ENCODE data around the gene DNAJA1. TPM values are rescaled to one million over a fixed set of nuclear protein-coding genes. Genes with fewer than 3 reads are reported as not detected.

The DNAJA1 gene
- total and polyA plus RNA-seq, 2 donors (not counting 3 experiments of a cell fraction or from before 2014, with no cell fraction given), result 72.9 to 182 TPM

GRCh38 chr9:32978051-32978450 lies 47.0 kb upstream of the DNAJA1 start:
- no peak for DNase-seq (ENCODE audit: low read depth, low spot score)
- Histone ChIP-seq H3K79me2 (ENCODE audit: control insufficient read depth, insufficient read depth, low read length) (no peaks in the 10 kb centered on the region), H3K9me3 (replicated peaks; ENCODE audit: control insufficient read depth, insufficient read depth, low read length) (no peaks in the 10 kb centered on the region), H3K27ac (ENCODE audit: insufficient read depth, low read depth, low read length) (no peak overlapping the region), H4K20me1 (replicated peaks; ENCODE audit: control insufficient read depth, extremely low read depth, insufficient read depth, low read length) (no peaks in the 10 kb centered on the region), H3K27me3 (ENCODE audit: control insufficient read depth in 2 of 2, insufficient read depth in 2 of 2, low read length in 2 of 2) (no peaks in the 10 kb centered on the region), H3K9me1 (replicated peaks; ENCODE audit: control insufficient read depth, extremely low read depth, insufficient read depth, low read length) (no peaks in the 10 kb centered on the region), H3K4me3 (replicated peaks in 1 of 3; ENCODE audit: insufficient read depth in 1 of 3, low read depth in 1 of 3, low read length in 3 of 3) (no peak overlapping the region), H3K4me2 (ENCODE audit: insufficient read depth, low read length) (no peak overlapping the region), H3K9ac (replicated peaks; ENCODE audit: extremely low read depth, insufficient read depth, low read length) (no peak overlapping the region), H2AFZ (ENCODE audit: low read depth, low read length) (no peak overlapping the region), H3K4me1 (ENCODE audit: control insufficient read depth, extremely low read depth, insufficient read depth, low read length) (peaks cover 4% of the 10 kb centered on the region), H3K36me3 (ENCODE audit: control insufficient read depth in 2 of 2, extremely low read depth in 1 of 2, insufficient read depth in 2 of 2, low read length in 2 of 2) (peaks cover 6 to 14% of the 10 kb centered on the region in 2 experiments)
- POLR2A ChIA-PET, result no interaction called here
- CTCF ChIA-PET, result no interaction called here
- FAIRE-seq, result no peak
- intact Hi-C loops (cut with micrococcal nuclease), result loop anchor here (10.0 kb wide), 1 partner anchor 173 kb away; no protein-coding TSS in a partner anchor
- TF ChIP-seq FOS (IDR thresholded peaks at IDR 0.05; ENCODE audit: borderline replicate concordance, insufficient read depth, low read length) (no peak), CTCF (IDR thresholded peaks at IDR 0.05; ENCODE audit: extremely low read depth in 1 of 2, insufficient read depth in 1 of 2, low read depth in 1 of 2, low read length in 2 of 2) (no peak), MYC (IDR thresholded peaks at IDR 0.05; ENCODE audit: low read depth, low read length) (no peak), GATA2 (IDR thresholded peaks at IDR 0.05; ENCODE audit: insufficient read depth, insufficient read length, low read depth, low read length) (no peak)
- dilution Hi-C loops (cut with MboI; ENCODE audit: extremely low pct_ligation_motif_present, low sequenced_read_pairs), result no loop called here
- no TSS peak for BruUV-seq (replicated peaks)

DNA sequence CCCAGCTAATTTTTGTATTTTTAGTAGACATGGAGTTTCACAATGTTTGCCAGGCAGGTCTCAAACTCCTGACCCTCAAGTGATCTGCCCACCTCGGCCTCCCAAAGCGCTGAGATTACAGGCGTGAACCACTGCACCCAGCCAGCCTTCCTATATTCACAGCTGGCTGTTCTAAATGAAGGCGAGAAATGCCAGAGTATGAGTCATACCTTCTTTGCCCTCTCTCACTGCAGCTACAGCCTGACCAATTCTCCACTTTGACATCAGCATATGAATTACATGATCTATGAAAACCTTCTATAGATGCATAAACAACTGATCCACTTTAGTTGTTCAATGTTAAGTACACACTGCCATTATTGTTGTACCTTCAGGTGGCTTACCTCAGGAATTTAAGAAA lies 38.1 kb upstream of the DNAJA1 start:
- FAIRE-seq (peak; percentile 61), DNase-seq (ENCODE audit: low read depth, low spot score) (no peak)
- intact Hi-C loops (cut with micrococcal nuclease) (no loop called here), dilution Hi-C loops (cut with MboI; ENCODE audit: extremely low pct_ligation_motif_present, low sequenced_read_pairs) (no loop called here)
- BruUV-seq (replicated peaks), result no TSS peak
- H3K79me2 ChIP-seq (ENCODE audit: control insufficient read depth, insufficient read depth, low read length), result peaks cover under 1% of the 10 kb centered on the region
- H3K27ac ChIP-seq (ENCODE audit: insufficient read depth, low read depth, low read length), result no peak overlapping the region
- no peak overlapping the region for H3K4me3 ChIP-seq (replicated peaks in 1 of 3; ENCODE audit: insufficient read depth in 1 of 3, low read depth in 1 of 3, low read length in 3 of 3)
- no peaks in the 10 kb centered on the region for H3K9me3 ChIP-seq (replicated peaks; ENCODE audit: control insufficient read depth, insufficient read depth, low read length)
- TF ChIP-seq FOS (IDR thresholded peaks at IDR 0.05; ENCODE audit: borderline replicate concordance, insufficient read depth, low read length) (peak; percentile 30), JUN (IDR thresholded peaks at IDR 0.05; ENCODE audit: borderline replicate concordance, insufficient read depth, insufficient read length, low read depth) (peak; percentile 36), MAX (IDR thresholded peaks at IDR 0.05; ENCODE audit: insufficient read depth, insufficient read length) (no peak)
- H2AFZ ChIP-seq (ENCODE audit: low read depth, low read length), result no peak overlapping the region
- no peaks in the 10 kb centered on the region for H3K27me3 ChIP-seq (ENCODE audit: control insufficient read depth in 2 of 2, insufficient read depth in 2 of 2, low read length in 2 of 2)
- H4K20me1 ChIP-seq (replicated peaks; ENCODE audit: control insufficient read depth, extremely low read depth, insufficient read depth, low read length), result no peaks in the 10 kb centered on the region
- H3K4me2 ChIP-seq (ENCODE audit: insufficient read depth, low read length), result no peak overlapping the region
- POLR2A ChIA-PET, result no interaction called here
- H3K9ac ChIP-seq (replicated peaks; ENCODE audit: extremely low read depth, insufficient read depth, low read length), result no peak overlapping the region
- H3K9me1 ChIP-seq (replicated peaks; ENCODE audit: control insufficient read depth, extremely low read depth, insufficient read depth, low read length), result no peaks in the 10 kb centered on the region
- H3K36me3 ChIP-seq (ENCODE audit: control insufficient read depth in 2 of 2, extremely low read depth in 1 of 2, insufficient read depth in 2 of 2, low read length in 2 of 2), result peaks cover 9 to 18% of the 10 kb centered on the region in 2 experiments
- no peaks in the 10 kb centered on the region for H3K4me1 ChIP-seq (ENCODE audit: control insufficient read depth, extremely low read depth, insufficient read depth, low read length)
- CTCF ChIA-PET, result interaction anchor here (1.4 kb wide), 1 partner anchor 398 kb away, joined by 3 read pairs; no protein-coding TSS in a partner anchor

Measured in endothelial cell of umbilical vein (primary cell).